Measurements from ENCODE around the gene PHACTR1. TPM values are rescaled to one million over a fixed set of nuclear protein-coding genes. Genes with fewer than 3 reads are reported as not detected.

PHACTR1 gene
- total RNA-seq, 2 donors from 2014 or later, result 6.0 to 12.9 TPM

DNA sequence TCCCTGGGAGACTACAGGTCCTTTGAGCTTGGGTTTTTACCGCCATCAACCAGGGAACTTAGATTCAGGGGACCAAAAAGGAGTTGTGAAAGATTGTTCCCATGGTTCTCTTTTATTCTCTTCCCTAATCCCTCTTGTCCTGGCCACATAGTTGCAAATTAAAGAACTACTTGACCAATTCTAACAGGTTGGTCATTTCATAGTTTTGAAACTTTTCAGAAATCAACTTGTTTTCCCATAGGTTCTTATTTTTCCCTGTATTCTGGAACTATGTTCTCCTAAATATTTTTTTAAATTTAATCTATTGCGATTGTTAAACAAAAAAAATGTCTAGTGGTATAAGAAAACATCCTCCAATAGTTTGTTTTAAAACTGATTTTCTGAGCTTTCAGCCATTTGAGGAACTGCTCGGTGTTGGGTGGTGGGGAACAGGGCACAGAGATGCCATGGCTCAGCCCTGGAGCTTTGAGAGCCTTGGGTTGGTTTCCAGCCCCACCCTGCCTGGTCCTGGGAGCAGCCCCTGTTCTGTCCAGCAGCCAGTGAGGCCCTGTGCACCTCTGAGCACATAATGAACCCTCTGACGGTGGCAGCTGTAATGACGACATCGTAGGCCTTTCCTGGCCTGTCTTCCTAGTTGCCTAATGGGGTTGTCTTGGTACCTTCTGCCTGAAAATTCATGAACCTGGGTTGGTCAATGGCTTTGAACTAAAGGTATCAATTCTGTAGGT, 558.3 kb downstream of the PHACTR1 start:
- no peaks in the 10 kb centered on the region for H3K9me3 ChIP-seq
- no peaks in the 10 kb centered on the region for H3K4me1 ChIP-seq
- no peak overlapping the region for H3K27ac ChIP-seq
- no peaks in the 10 kb centered on the region for H3K27me3 ChIP-seq
- no peak for ATAC-seq
- H3K36me3 ChIP-seq (replicated peaks in 1 of 2; ENCODE audit: insufficient read depth in 1 of 2, low read depth in 2 of 2), result no peaks in the 10 kb centered on the region
- no peak overlapping the region for H3K4me3 ChIP-seq
- 78 to 81% methylated on average over 6 of the region's 6 CpGs for WGBS, 2 donors
- intact Hi-C loops (cut with DNase I), result no loop called here
- TF ChIP-seq, protein P1, sequence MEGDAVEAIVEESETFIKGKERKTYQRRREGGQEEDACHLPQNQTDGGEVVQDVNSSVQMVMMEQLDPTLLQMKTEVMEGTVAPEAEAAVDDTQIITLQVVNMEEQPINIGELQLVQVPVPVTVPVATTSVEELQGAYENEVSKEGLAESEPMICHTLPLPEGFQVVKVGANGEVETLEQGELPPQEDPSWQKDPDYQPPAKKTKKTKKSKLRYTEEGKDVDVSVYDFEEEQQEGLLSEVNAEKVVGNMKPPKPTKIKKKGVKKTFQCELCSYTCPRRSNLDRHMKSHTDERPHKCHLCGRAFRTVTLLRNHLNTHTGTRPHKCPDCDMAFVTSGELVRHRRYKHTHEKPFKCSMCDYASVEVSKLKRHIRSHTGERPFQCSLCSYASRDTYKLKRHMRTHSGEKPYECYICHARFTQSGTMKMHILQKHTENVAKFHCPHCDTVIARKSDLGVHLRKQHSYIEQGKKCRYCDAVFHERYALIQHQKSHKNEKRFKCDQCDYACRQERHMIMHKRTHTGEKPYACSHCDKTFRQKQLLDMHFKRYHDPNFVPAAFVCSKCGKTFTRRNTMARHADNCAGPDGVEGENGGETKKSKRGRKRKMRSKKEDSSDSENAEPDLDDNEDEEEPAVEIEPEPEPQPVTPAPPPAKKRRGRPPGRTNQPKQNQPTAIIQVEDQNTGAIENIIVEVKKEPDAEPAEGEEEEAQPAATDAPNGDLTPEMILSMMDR (IDR thresholded peaks at IDR 0.05), result no peak
- no peak for TF ChIP-seq POLR2A (IDR thresholded peaks at IDR 0.05)
- DNase-seq, result no peak

DNA sequence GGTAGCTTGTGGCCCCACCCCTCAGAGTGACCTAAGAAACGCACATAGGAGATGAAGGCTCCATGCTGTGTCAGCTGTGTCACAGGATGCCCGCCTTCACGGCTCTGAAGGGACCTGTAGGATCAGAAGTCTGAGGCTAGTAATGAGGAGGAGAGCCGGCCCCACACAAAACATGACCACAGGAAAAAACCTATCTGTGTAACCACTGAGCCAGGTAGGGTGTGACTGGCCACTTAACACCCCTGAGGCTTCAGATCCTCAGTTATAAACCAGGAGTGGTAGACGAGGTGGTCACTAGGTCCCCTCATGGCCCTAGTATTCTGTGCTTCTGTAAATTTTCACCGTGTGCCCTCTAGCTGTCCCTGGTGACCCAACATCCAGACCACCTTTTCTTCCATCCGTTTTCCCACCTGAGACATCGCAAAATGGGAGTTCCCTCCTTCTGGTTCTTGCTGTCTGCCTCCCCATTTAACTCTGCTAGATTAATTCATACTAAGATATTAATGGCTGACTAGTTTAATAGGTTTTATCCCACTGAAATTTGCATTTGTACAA, 558.9 kb downstream of the PHACTR1 start:
- no peaks in the 10 kb centered on the region for H3K36me3 ChIP-seq (replicated peaks in 1 of 2; ENCODE audit: insufficient read depth in 1 of 2, low read depth in 2 of 2)
- no peak for TF ChIP-seq POLR2A (IDR thresholded peaks at IDR 0.05)
- TF ChIP-seq, protein P1 (IDR thresholded peaks at IDR 0.05), result no peak
- H3K27ac ChIP-seq, result no peak overlapping the region
- no peaks in the 10 kb centered on the region for H3K9me3 ChIP-seq
- no peak for DNase-seq
- H3K4me1 ChIP-seq, result no peaks in the 10 kb centered on the region
- ATAC-seq, result no peak
- 84 to 85% methylated on average over 8 of the region's 8 CpGs for WGBS, 2 donors
- intact Hi-C loops (cut with DNase I), result no loop called here
- H3K27me3 ChIP-seq, result no peaks in the 10 kb centered on the region
- no peak overlapping the region for H3K4me3 ChIP-seq

DNA sequence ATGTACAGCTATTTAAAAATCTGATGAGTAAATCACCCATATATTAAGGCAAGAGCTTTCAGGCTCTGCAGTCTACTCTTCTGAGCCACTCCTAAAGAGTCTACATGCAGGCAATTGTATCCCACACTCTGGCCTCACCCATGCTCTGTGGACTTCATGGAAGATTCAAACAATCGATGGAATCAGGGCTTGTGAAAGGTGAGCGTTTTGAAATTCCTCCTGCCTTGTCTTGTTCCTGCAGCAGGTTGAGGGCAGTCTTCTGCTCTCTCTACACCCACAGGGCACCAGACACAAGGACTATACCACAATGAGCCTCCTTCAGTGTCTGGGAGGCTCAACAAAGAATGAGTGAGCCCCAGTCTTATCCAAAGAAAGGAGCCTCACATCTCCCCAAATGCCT, 560.7 kb downstream of the PHACTR1 start:
- TF ChIP-seq, protein P1 (IDR thresholded peaks at IDR 0.05), result no peak
- TF ChIP-seq POLR2A (IDR thresholded peaks at IDR 0.05), result no peak
- no peaks in the 10 kb centered on the region for H3K27me3 ChIP-seq
- H3K27ac ChIP-seq, result no peak overlapping the region
- intact Hi-C loops (cut with DNase I), result no loop called here
- H3K36me3 ChIP-seq (replicated peaks in 1 of 2; ENCODE audit: insufficient read depth in 1 of 2, low read depth in 2 of 2), result no peaks in the 10 kb centered on the region
- DNase-seq, result no peak
- no peak overlapping the region for H3K4me3 ChIP-seq
- H3K4me1 ChIP-seq, result no peaks in the 10 kb centered on the region
- WGBS, 2 donors, result 90 to 94% methylated on average over 2 of the region's 2 CpGs
- ATAC-seq, result no peak
- H3K9me3 ChIP-seq, result no peaks in the 10 kb centered on the region

DNA sequence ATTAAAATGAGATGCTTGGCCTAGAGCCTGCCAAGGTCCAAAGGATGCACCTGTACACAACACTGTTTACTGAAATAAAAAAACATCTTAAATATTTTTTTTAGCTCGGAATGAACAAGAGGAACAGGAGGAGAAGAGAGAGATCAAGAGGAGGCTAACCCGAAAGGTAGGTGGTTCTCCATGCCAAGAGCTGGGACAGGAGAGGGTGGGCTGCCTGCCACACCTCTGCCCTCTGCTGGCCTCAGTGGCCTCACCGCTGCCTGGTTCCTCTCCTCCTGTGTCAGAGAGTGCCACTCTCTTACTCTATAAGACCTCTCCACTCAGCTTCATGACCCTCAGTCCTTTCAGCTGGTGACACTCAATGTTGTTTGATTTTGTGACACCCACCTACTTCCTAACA, 561.6 kb downstream of the PHACTR1 start:
- DNase-seq, result no peak
- H3K9me3 ChIP-seq, result no peaks in the 10 kb centered on the region
- ATAC-seq, result no peak
- H3K36me3 ChIP-seq (replicated peaks in 1 of 2; ENCODE audit: insufficient read depth in 1 of 2, low read depth in 2 of 2), result no peaks in the 10 kb centered on the region
- H3K27me3 ChIP-seq, result no peaks in the 10 kb centered on the region
- intact Hi-C loops (cut with DNase I), result no loop called here
- no peak overlapping the region for H3K4me3 ChIP-seq
- no peak for TF ChIP-seq POLR2A (IDR thresholded peaks at IDR 0.05)
- TF ChIP-seq, protein P1 (IDR thresholded peaks at IDR 0.05), result no peak
- no peak overlapping the region for H3K27ac ChIP-seq
- WGBS, 2 donors, result 76 to 90% methylated on average over 3 of the region's 3 CpGs
- no peaks in the 10 kb centered on the region for H3K4me1 ChIP-seq

DNA sequence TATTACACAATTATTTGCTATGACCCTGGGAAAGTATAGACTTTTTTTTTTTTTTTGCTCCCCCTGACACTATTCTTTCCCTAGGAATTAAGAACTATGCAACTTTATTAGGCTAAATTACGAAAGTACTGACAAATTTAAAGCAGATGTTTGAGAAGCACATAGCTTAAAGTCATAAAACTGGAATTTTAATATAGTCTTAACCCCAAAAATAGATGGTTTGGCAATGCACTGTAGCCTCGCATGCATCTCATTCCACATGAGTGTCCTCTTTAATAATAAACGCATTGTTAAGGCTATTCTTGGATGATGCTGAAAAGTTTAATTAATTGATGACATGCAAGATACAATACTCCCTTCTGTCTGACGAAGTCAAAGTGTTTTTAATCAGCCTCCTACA, 562.4 kb downstream of the PHACTR1 start:
- no peak for TF ChIP-seq POLR2A (IDR thresholded peaks at IDR 0.05)
- no peaks in the 10 kb centered on the region for H3K36me3 ChIP-seq (replicated peaks in 1 of 2; ENCODE audit: insufficient read depth in 1 of 2, low read depth in 2 of 2)
- H3K4me1 ChIP-seq, result no peaks in the 10 kb centered on the region
- no peak overlapping the region for H3K27ac ChIP-seq
- H3K4me3 ChIP-seq, result no peak overlapping the region
- 65 to 68% methylated on average over 4 of the region's 4 CpGs for WGBS, 2 donors
- no peaks in the 10 kb centered on the region for H3K9me3 ChIP-seq
- ATAC-seq (no peak), DNase-seq (no peak)
- intact Hi-C loops (cut with DNase I), result no loop called here
- no peaks in the 10 kb centered on the region for H3K27me3 ChIP-seq
